H1 (cell line): Measurements from ENCODE around the gene BTBD16. TPM values are rescaled to one million over a fixed set of nuclear protein-coding genes. Genes with fewer than 3 reads are reported as not detected.

ENCODE experiments used
- CTCF ChIA-PET: fragments of 300-600 bp; sonication (Branson Sonifier 250); formaldehyde crosslinking; loops from one replicate; lab custom pipeline; 2021; ENCODE audit not compliant: partially characterized antibody; lab: Charles Lee
- POLR2A ChIA-PET: fragments of 300-600 bp; sonication (Branson Sonifier 250); formaldehyde crosslinking; loops from one replicate; lab custom pipeline; 2021; ENCODE audit warnings: inconsistent platforms; ENCODE audit not compliant: partially characterized antibody; lab: Charles Lee
- DNase-seq, 2 experiments: peaks; one replicate each; pipeline versions ENCODE4 v3.0.0 to v3.0.0-alpha.2; 2010 to 2022; ENCODE audit warnings: low spot score in 2 of 2, low read depth in 1 of 2, mixed read lengths in 1 of 2
- FAIRE-seq: peaks from 2 replicates; lab custom pipeline; 2011; peaks lifted over from hg19 to GRCh38; lab: Jason Lieb, UNC
- H2AFZ ChIP-seq: 2 replicates; pipeline ENCODE4 v1.8.1; 2012; ENCODE audit warnings: low read length, inconsistent platforms
- H2AK5ac ChIP-seq: 2 replicates; pipeline ENCODE4 v1.6.1; 2013; ENCODE audit warnings: low read depth, low read length
- H2BK120ac ChIP-seq: replicated peaks from 2 replicates; pipeline ENCODE3; 2013; ENCODE audit warnings: low read depth, low read length, inconsistent platforms
- H2BK12ac ChIP-seq: 2 replicates; pipeline ENCODE4 v1.6.1; 2013; ENCODE audit warnings: low read depth, low read length
- H2BK15ac ChIP-seq: 2 replicates; pipeline ENCODE4 v1.6.1; 2013; ENCODE audit warnings: low read length
- H2BK20ac ChIP-seq: 2 replicates; pipeline ENCODE4 v1.6.1; 2013; ENCODE audit warnings: low read length
- H2BK5ac ChIP-seq: 2 replicates; pipeline ENCODE4 v1.6.1; 2013; ENCODE audit warnings: low read depth, low read length
- H3K14ac ChIP-seq: 2 replicates; pipeline ENCODE4 v1.6.1; 2013; ENCODE audit warnings: inconsistent platforms; ENCODE audit not compliant: insufficient read length
- H3K18ac ChIP-seq: 2 replicates; pipeline ENCODE4 v1.6.1; 2013; ENCODE audit warnings: low read length; ENCODE audit errors: extremely low read depth
- H3K23ac ChIP-seq: 2 replicates; pipeline ENCODE4 v1.6.1; 2013; ENCODE audit warnings: inconsistent platforms; ENCODE audit not compliant: insufficient read length
- H3K23me2 ChIP-seq: 2 replicates; pipeline ENCODE4 v1.6.1; 2013; ENCODE audit warnings: low read depth, low read length
- H3K27ac ChIP-seq: 2 replicates; pipeline ENCODE4 v1.6.1; 2011; ENCODE audit warnings: low read depth, low read length, inconsistent platforms
- H3K27me3 ChIP-seq, 4 experiments: replicated peaks in 1 of 4; 1 replicate in 1 of 4; 2 replicates in 3 of 4; pipeline versions ENCODE4 v1.6.1 to v1.8.1; 2011 to 2013; ENCODE audit warnings: low read length in 3 of 4, mild to moderate bottlenecking in 3 of 4, inconsistent platforms in 2 of 4, mixed read lengths in 2 of 4, moderate library complexity in 1 of 4; ENCODE audit not compliant: control insufficient read depth in 3 of 4, insufficient read depth in 3 of 4; ENCODE audit errors: extremely low read depth in 1 of 4
- H3K36me3 ChIP-seq, 4 experiments: 2 replicates each; pipeline versions ENCODE4 v1.6.1 to v1.8.1; 2011 to 2013; ENCODE audit warnings: mild to moderate bottlenecking in 4 of 4, low read length in 3 of 4, moderate library complexity in 2 of 4, control low read depth in 1 of 4, inconsistent platforms in 1 of 4; ENCODE audit not compliant: insufficient read depth in 4 of 4, control insufficient read depth in 2 of 4
- H3K4ac ChIP-seq: replicated peaks from 2 replicates; pipeline ENCODE3; 2013; ENCODE audit warnings: low read length, low read depth, mixed read lengths, inconsistent platforms; ENCODE audit not compliant: insufficient read length
- H3K4me1 ChIP-seq, 4 experiments: replicated peaks in 1 of 4; 1 replicate in 1 of 4; 2 replicates in 3 of 4; pipeline versions ENCODE4 v1.6.1 to v1.8.1; 2011 to 2013; ENCODE audit warnings: low read length in 3 of 4, inconsistent platforms in 2 of 4, mixed read lengths in 1 of 4; ENCODE audit not compliant: insufficient read depth in 4 of 4, control insufficient read depth in 3 of 4
- H3K4me2 ChIP-seq, 2 experiments: 2 replicates each; pipeline versions ENCODE4 v1.6.1 to v1.8.1; 2011 to 2013; ENCODE audit warnings: low read depth in 2 of 2, low read length in 2 of 2, control low read depth in 1 of 2, inconsistent platforms in 1 of 2, mild to moderate bottlenecking in 1 of 2; ENCODE audit not compliant: insufficient read depth in 1 of 2
- H3K4me3 ChIP-seq, 4 experiments: fragments of 200-600, 300-600 bp in 1 of 4; sonication (generic), shearing (Covaris generic), sonication (Bioruptor Twin) in 1 of 4; 2 replicates each; pipeline versions ENCODE4 v1.5.1 to v1.8.1; 2011 to 2016; ENCODE audit warnings: low read length in 4 of 4, low read depth in 3 of 4, control low read depth in 2 of 4, inconsistent platforms in 2 of 4, mild to moderate bottlenecking in 2 of 4, mixed read lengths in 1 of 4, moderate library complexity in 1 of 4; ENCODE audit not compliant: insufficient read depth in 2 of 4; ENCODE audit errors: extremely low read depth in 1 of 4
- H3K56ac ChIP-seq: replicated peaks from 2 replicates; pipeline ENCODE3; 2013; ENCODE audit warnings: low read depth, mild to moderate bottlenecking, mixed read lengths, low read length, inconsistent platforms; ENCODE audit not compliant: insufficient read length
- H3K79me1 ChIP-seq: 2 replicates; pipeline ENCODE4 v1.6.1; 2013; ENCODE audit warnings: low read depth, low read length, control low read depth
- H3K79me2 ChIP-seq, 2 experiments: 2 replicates each; pipeline versions ENCODE4 v1.6.1 to v1.8.1; 2012 to 2013; ENCODE audit warnings: low read length in 2 of 2, mild to moderate bottlenecking in 2 of 2, inconsistent platforms in 1 of 2; ENCODE audit not compliant: insufficient read depth in 2 of 2, control insufficient read depth in 1 of 2
- H3K9ac ChIP-seq, 4 experiments: replicated peaks in 1 of 4; 1 replicate in 1 of 4; 2 replicates in 3 of 4; pipeline versions ENCODE4 v1.6.1 to v1.8.1; 2011 to 2013; ENCODE audit warnings: low read depth in 3 of 4, low read length in 3 of 4, control low read depth in 2 of 4, mild to moderate bottlenecking in 2 of 4, moderate library complexity in 2 of 4, inconsistent platforms in 1 of 4; ENCODE audit errors: extremely low read depth in 1 of 4
- H3K9me3 ChIP-seq, 2 experiments: 2 replicates each; pipeline versions ENCODE4 v1.6.1 to v1.8.1; 2012 to 2013; ENCODE audit warnings: mild to moderate bottlenecking in 2 of 2, moderate library complexity in 2 of 2, control low read depth in 1 of 2, inconsistent platforms in 1 of 2, low read depth in 1 of 2, low read length in 1 of 2, mixed read lengths in 1 of 2; ENCODE audit not compliant: insufficient read depth in 2 of 2
- H4K20me1 ChIP-seq, 2 experiments: replicated peaks in 1 of 2; 2 replicates each; pipeline versions ENCODE3 to v1.8.1; 2011 to 2013; ENCODE audit warnings: inconsistent platforms in 2 of 2, low read length in 2 of 2, mild to moderate bottlenecking in 1 of 2; ENCODE audit not compliant: insufficient read depth in 2 of 2, control insufficient read depth in 1 of 2
- H4K5ac ChIP-seq: 2 replicates; pipeline ENCODE4 v1.6.1; 2013; ENCODE audit warnings: low read length, low read depth, mixed read lengths, inconsistent platforms; ENCODE audit not compliant: insufficient read length
- H4K8ac ChIP-seq: 2 replicates; pipeline ENCODE4 v1.8.0; 2013; ENCODE audit warnings: mild to moderate bottlenecking, moderate library complexity, low read length, inconsistent platforms; ENCODE audit not compliant: insufficient read depth; ENCODE audit errors: extremely low read depth
- H4K91ac ChIP-seq: replicated peaks from 2 replicates; pipeline ENCODE3; 2013; ENCODE audit warnings: low read length, mixed read lengths, inconsistent platforms; ENCODE audit not compliant: insufficient read length
- CBX8 ChIP-seq: fragments of 300-800, 300-1000 bp; sonication (generic); IDR thresholded peaks from 2 replicates; pipeline ENCODE4 v1.7.1; 2016; ENCODE audit warnings: low read depth, low read length, borderline replicate concordance
- CEBPB ChIP-seq: IDR thresholded peaks from 2 replicates; pipeline ENCODE4 v1.6.1; 2012; ENCODE audit warnings: low read depth, low read length
- KDM1A ChIP-seq: fragments of 200-600, 300-600 bp; sonication (generic); IDR thresholded peaks from 2 replicates; pipeline ENCODE4 v1.7.1; 2016; ENCODE audit warnings: mild to moderate bottlenecking, low read length, borderline replicate concordance
- KDM4A ChIP-seq: IDR thresholded peaks from one replicate; pipeline ENCODE4 v1.7.1; 2012; ENCODE audit warnings: low read depth, mild to moderate bottlenecking, moderate library complexity, low read length, inconsistent platforms; ENCODE audit not compliant: severe bottlenecking
- WGBS, 2 experiments: shearing (Covaris generic) in 1 of 2; methylation state at CpG; one replicate each; pipeline versions ENCODE4 v1.1.6 to v1.1.7; 2013 to 2015; ENCODE audit warnings: low lambda C conversion rate in 2 of 2, mixed read lengths in 2 of 2, inconsistent platforms in 1 of 2, low coverage in 1 of 2, missing lambda C conversion rate in 1 of 2; ENCODE audit not compliant: insufficient replicate concordance in 2 of 2, insufficient coverage in 1 of 2, insufficient read length in 1 of 2; ENCODE audit errors: extremely low coverage in 1 of 2, missing lambda C conversion rate in 1 of 2; 5-methylcytosine and 5-hydroxymethylcytosine counted together
- polyA plus RNA-seq, 7 experiments: library from polyadenylated mRNA; depleted of rRNA in 3 of 7; stranded (reverse) in 5 of 7; unstranded in 2 of 7; fragments of >200 nt in 5 of 7; fragments of 200-250 nt in 2 of 7; gene quantifications; 1 replicate in 5 of 7; 2 replicates in 1 of 7; 4 replicates in 1 of 7; pipeline versions ENCODE4 v1.2.1 to v1.2.3, GENCODE V29; 2011 to 2013; ENCODE audit warnings: missing spikeins in 2 of 7, mixed read lengths in 2 of 7
- total RNA-seq: library from RNA; stranded (reverse); fragmentation: NEBNext Ultra II Directional; extraction: Animal tissue kit (Norgen Biotek cat#: 25700); gene quantifications from 2 replicates; pipeline ENCODE4 v1.2.1, GENCODE V29; 2021

The BTBD16 gene
- total and polyA plus RNA-seq, 2 of the 8 experiments (the other 6 are each of a cell fraction or from before 2014, with no cell fraction given) = 0.05 TPM; not detected in 1

DNA sequence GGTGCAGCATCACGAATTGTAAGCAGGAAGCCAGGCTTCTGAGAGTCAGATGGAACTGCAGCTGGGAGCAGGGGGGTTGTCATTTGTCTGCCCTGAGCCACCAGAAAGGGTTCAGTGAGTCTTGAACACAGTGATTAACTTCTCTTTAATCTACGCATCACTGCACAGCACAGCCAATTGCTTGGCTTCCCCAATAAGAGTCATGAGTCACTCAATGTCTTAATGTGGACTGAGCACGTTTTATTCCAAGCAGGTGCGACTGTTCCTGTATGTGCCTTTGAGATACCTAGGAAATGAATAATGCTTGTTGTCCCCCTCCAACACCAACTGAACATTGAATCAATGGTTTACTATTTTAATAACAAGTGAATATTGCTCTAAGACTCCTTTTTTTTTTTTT, 77.4 kb downstream of the BTBD16 start:
- no peak overlapping the region for H4K5ac ChIP-seq
- no peak overlapping the region for H3K18ac ChIP-seq
- no peak overlapping the region for H3K23ac ChIP-seq
- no peak overlapping the region for H2BK20ac ChIP-seq
- no peak overlapping the region for H3K14ac ChIP-seq
- WGBS, 2 experiments = 88% methylated on average over 4 of the region's 4 CpGs; no CpG with 5 or more reads in 1 of the 2 experiments
- no peak for DNase-seq
- H2BK12ac ChIP-seq = no peak overlapping the region
- H3K4ac ChIP-seq = no peak overlapping the region
- H2AK5ac ChIP-seq = no peak overlapping the region
- peaks cover 14 to 18% of the 10 kb centered on the region in 2 experiments for H3K9me3 ChIP-seq
- H3K4me1 ChIP-seq = peaks cover 0 to 2% (median under 1%) of the 10 kb centered on the region in 4 experiments; a peak in 2 of 7 replicates
- H2AFZ ChIP-seq = 0 out of 2 replicates have a peak overlapping the region, but pooled peaks have one; percentile 3
- no peak overlapping the region for H3K4me3 ChIP-seq
- no peak overlapping the region for H2BK15ac ChIP-seq
- no peak overlapping the region for H3K27ac ChIP-seq
- H2BK5ac ChIP-seq = no peak overlapping the region
- FAIRE-seq = no peak
- no peak overlapping the region for H3K56ac ChIP-seq
- TF ChIP-seq KDM1A (no peak), KDM4A (no peak), CBX8 (no peak), CEBPB (no peak)
- H3K27me3 ChIP-seq = no peaks in the 10 kb centered on the region
- no peaks in the 10 kb centered on the region for H3K23me2 ChIP-seq
- H3K4me2 ChIP-seq = no peak overlapping the region
- H3K79me1 ChIP-seq = no peaks in the 10 kb centered on the region
- H4K8ac ChIP-seq = no peak overlapping the region
- H3K79me2 ChIP-seq = no peaks in the 10 kb centered on the region
- H3K36me3 ChIP-seq = no peaks in the 10 kb centered on the region
- no peak overlapping the region for H2BK120ac ChIP-seq
- H3K9ac ChIP-seq = no peak overlapping the region
- ChIA-PET CTCF (no interaction called here), POLR2A (interaction anchor here (0.7 kb wide), 1 partner anchor 146 kb away, joined by 3 read pairs; no protein-coding TSS in a partner anchor)
- H4K20me1 ChIP-seq = no peaks in the 10 kb centered on the region
- H4K91ac ChIP-seq = no peak overlapping the region
